HepG2 (cell line): Measurements from ENCODE around the gene TNFSF13. TPM values are rescaled to one million over a fixed set of nuclear protein-coding genes. Genes with fewer than 3 reads are reported as not detected.

Source experiments
- ATF7 ChIP-seq, 2 experiments: fragments of 450-650 bp in 1 of 2; sonication (generic) in 1 of 2; formaldehyde crosslinking in 1 of 2; IDR thresholded peaks; 2 replicates each; pipeline versions ENCODE4 v1.4.0 to v1.6.1; 2016 to 2020; ENCODE audit warnings: antibody characterized with exemption in 1 of 2, mild to moderate bottlenecking in 1 of 2, missing genetic modification reagents in 1 of 2
- CEBPB ChIP-seq: IDR thresholded peaks from 2 replicates; pipeline ENCODE4 v1.6.1; 2011; ENCODE audit warnings: low read depth, low read length, improper control_type of control experiment, borderline replicate concordance
- HMGXB4 ChIP-seq, 2 experiments: sonication (generic) in 1 of 2; formaldehyde crosslinking in 1 of 2; IDR thresholded peaks; 2 replicates each; pipeline versions ENCODE4 v1.4.0 to v1.6.1; 2018 to 2020; ENCODE audit warnings: missing genetic modification reagents in 2 of 2, borderline replicate concordance in 1 of 2, low read depth in 1 of 2, mild to moderate bottlenecking in 1 of 2, missing biosample characterization in 1 of 2
- HOXA3 ChIP-seq: sonication (generic); formaldehyde crosslinking; IDR thresholded peaks from 2 replicates; pipeline ENCODE4 v1.5.0; 2020; ENCODE audit warnings: missing genetic modification reagents
- JUNB ChIP-seq: sonication (generic); formaldehyde crosslinking; IDR thresholded peaks from 2 replicates; pipeline ENCODE4 v1.8.0; 2022; ENCODE audit warnings: missing genetic modification reagents, mild to moderate bottlenecking, borderline replicate concordance
- MEIS1 ChIP-seq: sonication (generic); formaldehyde crosslinking; IDR thresholded peaks from 2 replicates; pipeline ENCODE4 v1.9.0; 2021; ENCODE audit warnings: mild to moderate bottlenecking, missing genetic modification reagents, moderate library complexity, borderline replicate concordance
- MYNN ChIP-seq: sonication (generic); formaldehyde crosslinking; IDR thresholded peaks from 2 replicates; pipeline ENCODE4 v1.4.0; 2020; ENCODE audit warnings: mild to moderate bottlenecking, low read depth, missing genetic modification reagents
- PITX1 ChIP-seq: sonication (generic); formaldehyde crosslinking; IDR thresholded peaks from 2 replicates; pipeline ENCODE4 v1.5.1; 2020; ENCODE audit warnings: mild to moderate bottlenecking, missing genetic modification reagents
- SAP130 ChIP-seq: IDR thresholded peaks from 2 replicates; pipeline ENCODE4 v1.6.1; 2016; ENCODE audit warnings: low read depth
- SCMH1 ChIP-seq: sonication (generic); formaldehyde crosslinking; IDR thresholded peaks from 2 replicates; pipeline ENCODE4 v1.9.0; 2021; ENCODE audit warnings: missing genetic modification reagents, mild to moderate bottlenecking, borderline replicate concordance
- SOX13 ChIP-seq, 3 experiments: fragments of 450-650 bp in 1 of 3; sonication (generic) in 1 of 3; formaldehyde crosslinking in 1 of 3; IDR thresholded peaks in 2 of 3; conservative IDR thresholded peaks in 1 of 3; 2 replicates each; pipeline versions ENCODE4 v1.5.0 to v1.6.1; 2016 to 2020; ENCODE audit warnings: antibody characterized with exemption in 1 of 3, mild to moderate bottlenecking in 1 of 3, missing compliant biosample characterization in 1 of 3, missing genetic modification reagents in 1 of 3, moderate library complexity in 1 of 3
- SP140L ChIP-seq: sonication (generic); formaldehyde crosslinking; IDR thresholded peaks from 2 replicates; pipeline ENCODE4 v1.4.0; 2020; ENCODE audit warnings: missing genetic modification reagents, borderline replicate concordance
- TEAD3 ChIP-seq: optimal IDR thresholded peaks from 2 replicates; pipeline ENCODE3; 2016; ENCODE audit warnings: borderline replicate concordance
- TFDP2 ChIP-seq: sonication (generic); formaldehyde crosslinking; IDR thresholded peaks from 2 replicates; pipeline ENCODE4 v1.4.0; 2020; ENCODE audit warnings: missing genetic modification reagents
- THAP9 ChIP-seq: sonication (generic); formaldehyde crosslinking; IDR thresholded peaks from 2 replicates; pipeline ENCODE4; 2020; ENCODE audit warnings: missing genetic modification reagents, mild to moderate bottlenecking, borderline replicate concordance
- YY1 ChIP-seq: IDR thresholded peaks from 2 replicates; pipeline ENCODE4 v1.6.1; 2011; ENCODE audit warnings: low read length, low read depth, moderate library complexity, mild to moderate bottlenecking; ENCODE audit not compliant: insufficient read depth, insufficient replicate concordance
- ZC3H4 ChIP-seq: sonication (generic); formaldehyde crosslinking; IDR thresholded peaks from 2 replicates; pipeline ENCODE4 v1.4.0; 2020; ENCODE audit warnings: missing genetic modification reagents, borderline replicate concordance
- ZNF496 ChIP-seq: sonication (generic); formaldehyde crosslinking; IDR thresholded peaks from 2 replicates; pipeline ENCODE4 v1.8.1; 2023; ENCODE audit warnings: mild to moderate bottlenecking, moderate library complexity, missing genetic modification reagents; ENCODE audit not compliant: insufficient replicate concordance
- ZNF576 ChIP-seq: sonication (generic); formaldehyde crosslinking; IDR thresholded peaks from 2 replicates; pipeline ENCODE4 v1.4.0; 2020; ENCODE audit warnings: mild to moderate bottlenecking, missing genetic modification reagents
- ZNF619 ChIP-seq: sonication (generic); formaldehyde crosslinking; IDR thresholded peaks from 2 replicates; pipeline ENCODE4 v1.4.0; 2020; ENCODE audit warnings: mild to moderate bottlenecking, missing genetic modification reagents
- ZNF644 ChIP-seq: IDR thresholded peaks from 2 replicates; pipeline ENCODE4 v1.6.1; 2016; ENCODE audit warnings: low read depth
- ZNF788 ChIP-seq: sonication (generic); formaldehyde crosslinking; IDR thresholded peaks from 2 replicates; pipeline ENCODE4 v1.5.0; 2020; ENCODE audit warnings: mild to moderate bottlenecking, missing genetic modification reagents, borderline replicate concordance
- polyA plus RNA-seq, 8 experiments: library from polyadenylated mRNA; depleted of rRNA in 3 of 8; stranded (reverse) in 7 of 8; unstranded in 1 of 8; fragments of >200 nt; fragmentation: Illumina TruSeq in 4 of 8; extraction: Trizol in 4 of 8; gene quantifications; 2 replicates each; pipeline versions ENCODE4 v1.2.1 to v1.2.3, GENCODE V29; 2011 to 2016; ENCODE audit warnings: low read depth in 4 of 8, missing spikeins in 1 of 8, mixed read lengths in 1 of 8; ENCODE audit not compliant: insufficient read depth in 1 of 8
- total RNA-seq, 5 experiments: library from RNA; depleted of rRNA; stranded (reverse); fragments of >200 nt; fragmentation: Illumina TruSeq; extraction: Trizol; gene quantifications; 2 replicates each; pipeline ENCODE4 v1.2.3, GENCODE V29; 2016; ENCODE audit warnings: low read depth in 1 of 5

Gene TNFSF13
- total and polyA plus RNA-seq, 2 of the 13 experiments (the other 11 are each of a cell fraction or from before 2014, with no cell fraction given): 2.5 to 3.3 TPM

- no peak for TF ChIP-seq SCMH1
- TF ChIP-seq CEBPB: no peak
- TF ChIP-seq SP140L (CRISPR knock-in tag): no peak
- no peak for TF ChIP-seq ZNF576 (CRISPR knock-in tag)
- no peak for TF ChIP-seq ZNF619
- no peak for TF ChIP-seq THAP9 (CRISPR knock-in tag)
- TF ChIP-seq ZNF644: no peak
- TF ChIP-seq ZNF496 (CRISPR knock-in tag): no peak
- TF ChIP-seq HMGXB4 (CRISPR knock-in tag; IDR thresholded peaks at IDR 0.05; ENCODE audit: borderline replicate concordance in 1 of 2, low read depth in 1 of 2): 0 out of 4 replicates have a peak, but pooled peaks have one; percentile 5 to 42
- no peak for TF ChIP-seq ZC3H4 (CRISPR knock-in tag)
- no peak for TF ChIP-seq ZNF788 (CRISPR knock-in tag)
- peak; percentile 75 for TF ChIP-seq SAP130 (CRISPR knock-in tag)
- TF ChIP-seq HOXA3 (CRISPR knock-in tag): peak; percentile 36; the same call in 1 of the 2 replicates
- TF ChIP-seq SOX13 (IDR thresholded peaks at IDR 0.05): no peak
- peak in 1 of 2 experiments; percentile 18; a peak in 1 of 4 replicates for TF ChIP-seq SOX13 (CRISPR knock-in tag; conservative IDR thresholded peaks at IDR 0.05 in 1 of 2, IDR thresholded peaks at IDR 0.05 in 1 of 2)
- no peak for TF ChIP-seq JUNB
- no peak for TF ChIP-seq ATF7 (IDR thresholded peaks at IDR 0.05)
- TF ChIP-seq ATF7 (CRISPR knock-in tag; IDR thresholded peaks at IDR 0.05): no peak
- TF ChIP-seq TEAD3 (CRISPR knock-in tag): peak; percentile 31
- TF ChIP-seq TFDP2 (CRISPR knock-in tag): 0 out of 2 replicates have a peak, but pooled peaks have one; percentile 32
- TF ChIP-seq YY1: no peak
- no peak for TF ChIP-seq MYNN (CRISPR knock-in tag)
- no peak for TF ChIP-seq PITX1 (CRISPR knock-in tag)
- no peak for TF ChIP-seq MEIS1 (CRISPR knock-in tag)
Observed at GRCh38 chr17:7557775-7558543, 591 bp upstream of the TNFSF13 start (continued).
